OCI-LY7 (cell line): Measurements from ENCODE around the gene CYP2B6.

Experiments
- CTCF ChIP-seq: fragments of 200-600 bp; sonication (generic); conservative IDR thresholded peaks from 2 replicates; pipeline ENCODE4 v1.5.1; 2014; ENCODE audit warnings: mild to moderate bottlenecking, antibody characterized with exemption, low read length, moderate library complexity, mixed read lengths
- EZH2phosphoT487 ChIP-seq: fragments of 200-600 bp; sonication (generic); IDR thresholded peaks from 2 replicates; pipeline ENCODE4 v1.6.1; 2018; ENCODE audit warnings: low read depth, borderline replicate concordance, mild to moderate bottlenecking, mixed run types, antibody characterized with exemption, low read length, moderate library complexity, mixed read lengths

- no peak for TF ChIP-seq CTCF
- TF ChIP-seq EZH2phosphoT487, result no peak
Measured at GRCh38 chr19:41009700-41010235, 18.7 kb downstream of the CYP2B6 start.
